ENCODE data around the gene MTHFD1L. TPM values are rescaled to one million over a fixed set of nuclear protein-coding genes. Genes with fewer than 3 reads are reported as not detected.

MTHFD1L gene
- total RNA-seq, 1 donor from 2014 or later, result 28.1 TPM

DNA sequence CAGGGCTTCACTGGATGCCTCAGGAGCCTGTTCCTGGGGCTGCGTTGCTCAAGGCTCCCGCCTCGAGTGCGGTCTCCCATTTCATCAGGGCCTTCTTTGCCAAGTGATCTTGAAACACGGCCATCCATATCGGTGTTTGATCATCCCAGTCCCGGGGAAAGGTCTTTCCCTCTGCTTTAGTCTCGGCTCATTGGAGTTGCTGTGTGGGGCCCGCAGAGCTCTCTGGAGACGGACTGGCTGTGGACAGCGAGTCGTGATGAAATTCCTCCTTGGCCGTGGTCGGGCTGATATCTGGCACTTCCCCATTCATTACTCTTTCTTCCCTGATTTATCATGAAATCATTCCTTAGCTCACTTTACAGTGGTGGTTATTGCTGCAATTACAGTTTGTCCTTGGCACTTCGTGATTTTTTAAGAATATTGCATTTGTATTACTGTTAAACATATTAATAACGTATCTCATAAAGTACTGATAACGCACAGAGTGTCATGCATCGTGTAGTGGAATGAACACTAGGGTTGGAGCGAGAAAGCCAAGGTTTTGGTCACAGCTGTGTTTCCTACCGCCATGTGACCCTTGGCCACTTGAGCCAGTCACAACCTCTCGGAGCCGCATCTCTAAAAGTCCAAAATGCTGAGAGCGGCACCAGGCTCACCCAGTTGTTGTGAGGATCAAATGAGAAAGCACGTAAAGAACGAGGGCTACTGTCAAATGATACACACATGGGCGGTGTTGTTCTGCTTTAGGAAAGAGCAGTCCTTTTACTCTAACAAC is 71.8 kb downstream of the MTHFD1L start:
- TF ChIP-seq, protein P1, sequence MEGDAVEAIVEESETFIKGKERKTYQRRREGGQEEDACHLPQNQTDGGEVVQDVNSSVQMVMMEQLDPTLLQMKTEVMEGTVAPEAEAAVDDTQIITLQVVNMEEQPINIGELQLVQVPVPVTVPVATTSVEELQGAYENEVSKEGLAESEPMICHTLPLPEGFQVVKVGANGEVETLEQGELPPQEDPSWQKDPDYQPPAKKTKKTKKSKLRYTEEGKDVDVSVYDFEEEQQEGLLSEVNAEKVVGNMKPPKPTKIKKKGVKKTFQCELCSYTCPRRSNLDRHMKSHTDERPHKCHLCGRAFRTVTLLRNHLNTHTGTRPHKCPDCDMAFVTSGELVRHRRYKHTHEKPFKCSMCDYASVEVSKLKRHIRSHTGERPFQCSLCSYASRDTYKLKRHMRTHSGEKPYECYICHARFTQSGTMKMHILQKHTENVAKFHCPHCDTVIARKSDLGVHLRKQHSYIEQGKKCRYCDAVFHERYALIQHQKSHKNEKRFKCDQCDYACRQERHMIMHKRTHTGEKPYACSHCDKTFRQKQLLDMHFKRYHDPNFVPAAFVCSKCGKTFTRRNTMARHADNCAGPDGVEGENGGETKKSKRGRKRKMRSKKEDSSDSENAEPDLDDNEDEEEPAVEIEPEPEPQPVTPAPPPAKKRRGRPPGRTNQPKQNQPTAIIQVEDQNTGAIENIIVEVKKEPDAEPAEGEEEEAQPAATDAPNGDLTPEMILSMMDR (conservative IDR thresholded peaks at IDR 0.05), result no peak
- Mint-ChIP-seq H3K27me3 (no peaks in the 10 kb centered on the region), H3K4me3 (no peak overlapping the region), H3K27ac (no peak overlapping the region), H3K36me3 (peaks cover 40% of the 10 kb centered on the region), H3K9me3 (no peaks in the 10 kb centered on the region), H3K4me1 (ENCODE audit: unreplicated experiment) (peaks cover 5% of the 10 kb centered on the region)
- no peak for DNase-seq (ENCODE audit: extremely low spot score, unreplicated experiment)

DNA sequence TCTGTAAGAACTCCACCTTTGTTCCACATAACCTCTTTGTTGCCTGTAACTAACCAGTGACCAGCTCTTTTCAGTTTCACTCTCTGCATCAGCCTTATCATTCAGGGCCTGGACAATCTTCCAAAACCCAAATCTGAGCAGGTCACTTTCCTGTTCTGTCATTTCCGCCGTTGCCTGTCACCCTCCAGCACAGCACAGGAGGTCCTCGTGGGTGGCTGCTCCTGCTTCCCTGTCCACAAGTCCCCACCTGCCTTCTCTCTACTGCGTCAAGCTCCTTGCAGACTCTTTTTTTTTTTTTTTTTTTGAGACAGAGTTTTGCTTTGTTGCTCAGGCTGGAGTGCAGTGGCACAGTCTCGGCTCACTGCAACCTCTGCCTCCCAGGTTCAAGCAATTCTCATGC is 73.9 kb downstream of the MTHFD1L start:
- DNase-seq (ENCODE audit: extremely low spot score, unreplicated experiment), result no peak
- TF ChIP-seq, protein P1 (conservative IDR thresholded peaks at IDR 0.05), result no peak
- peaks cover 33% of the 10 kb centered on the region for H3K36me3 Mint-ChIP-seq
- no peak overlapping the region for H3K4me3 Mint-ChIP-seq
- no peaks in the 10 kb centered on the region for H3K9me3 Mint-ChIP-seq
- H3K27ac Mint-ChIP-seq, result peak overlapping the region; percentile 34
- peaks cover 5% of the 10 kb centered on the region for H3K4me1 Mint-ChIP-seq (ENCODE audit: unreplicated experiment)
- H3K27me3 Mint-ChIP-seq, result no peaks in the 10 kb centered on the region

DNA sequence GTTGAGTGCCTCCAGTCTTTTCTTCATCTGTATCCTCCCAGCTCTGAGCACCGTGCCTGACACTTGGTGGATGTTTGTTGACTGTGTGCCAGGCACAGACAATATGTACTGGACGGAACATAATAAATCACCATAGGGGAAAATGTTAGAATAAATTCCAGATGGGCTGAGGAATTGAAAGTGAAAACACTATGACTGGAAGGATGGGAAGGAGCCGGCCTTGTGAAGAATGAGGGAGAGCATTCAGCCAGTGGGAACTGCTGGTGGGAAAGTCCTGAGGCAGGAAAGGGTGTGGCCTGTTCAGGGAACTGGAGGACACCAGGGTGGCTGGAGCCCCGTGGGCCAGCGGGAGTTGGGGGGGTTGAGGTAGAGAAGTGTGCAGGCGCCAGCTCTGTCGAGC is 75.4 kb downstream of the MTHFD1L start:
- peaks cover 5% of the 10 kb centered on the region for H3K4me1 Mint-ChIP-seq (ENCODE audit: unreplicated experiment)
- peaks cover 35% of the 10 kb centered on the region for H3K36me3 Mint-ChIP-seq
- no peaks in the 10 kb centered on the region for H3K9me3 Mint-ChIP-seq
- H3K27me3 Mint-ChIP-seq, result no peaks in the 10 kb centered on the region
- no peak for DNase-seq (ENCODE audit: extremely low spot score, unreplicated experiment)
- TF ChIP-seq, protein P1 (conservative IDR thresholded peaks at IDR 0.05), result no peak
- no peak overlapping the region for H3K27ac Mint-ChIP-seq
- H3K4me3 Mint-ChIP-seq, result no peak overlapping the region

DNA sequence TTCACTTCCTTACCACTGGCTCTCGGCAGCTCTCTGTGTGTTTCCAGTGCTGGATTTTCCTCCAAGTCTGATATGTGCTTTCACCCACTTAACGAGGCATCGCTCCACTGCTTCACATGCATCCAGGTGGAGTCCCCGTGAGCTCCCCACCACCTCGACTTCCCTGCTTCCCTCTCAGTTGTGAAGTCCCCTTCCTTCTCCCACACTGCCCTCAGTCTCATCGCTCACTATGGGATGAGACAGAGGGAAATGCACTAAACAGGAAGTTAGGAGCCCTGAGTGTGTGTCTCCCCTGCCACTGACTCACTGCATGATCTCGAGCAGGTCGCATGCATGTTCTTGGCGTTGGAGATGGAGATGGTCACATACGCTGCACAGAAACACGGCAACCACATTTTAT is 84.0 kb downstream of the MTHFD1L start:
- no peak overlapping the region for H3K4me3 Mint-ChIP-seq
- no peaks in the 10 kb centered on the region for H3K9me3 Mint-ChIP-seq
- no peaks in the 10 kb centered on the region for H3K27me3 Mint-ChIP-seq
- peaks cover 38% of the 10 kb centered on the region for H3K36me3 Mint-ChIP-seq
- H3K4me1 Mint-ChIP-seq (ENCODE audit: unreplicated experiment), result no peaks in the 10 kb centered on the region
- peak overlapping the region; percentile 14 for H3K27ac Mint-ChIP-seq
- no peak for DNase-seq (ENCODE audit: extremely low spot score, unreplicated experiment)
- TF ChIP-seq, protein P1 (conservative IDR thresholded peaks at IDR 0.05), result no peak

DNA sequence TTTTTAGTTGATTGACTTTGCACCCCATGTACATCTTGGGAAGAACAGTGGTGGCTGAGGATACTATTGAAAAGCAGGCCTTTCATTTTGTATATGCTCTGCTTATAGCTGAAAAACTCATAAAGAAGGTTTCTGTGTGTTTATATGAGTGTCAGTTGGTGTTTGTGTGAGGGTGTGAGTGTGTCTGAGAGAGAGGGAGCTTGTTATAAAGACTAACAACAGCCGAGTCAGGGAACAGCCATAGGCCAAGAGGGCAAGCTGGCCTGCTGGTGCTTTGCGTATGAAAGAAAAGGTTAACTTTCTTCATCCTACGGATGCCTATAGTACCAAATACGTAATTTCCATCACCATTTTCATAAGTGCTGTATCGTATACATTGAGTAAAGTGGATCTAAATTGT is 88.3 kb downstream of the MTHFD1L start:
- TF ChIP-seq, protein P1 (conservative IDR thresholded peaks at IDR 0.05), result no peak
- Mint-ChIP-seq H3K27ac (no peak overlapping the region), H3K27me3 (no peaks in the 10 kb centered on the region), H3K4me1 (ENCODE audit: unreplicated experiment) (no peaks in the 10 kb centered on the region), H3K9me3 (no peaks in the 10 kb centered on the region), H3K36me3 (peaks cover 38% of the 10 kb centered on the region), H3K4me3 (no peak overlapping the region)
- no peak for DNase-seq (ENCODE audit: extremely low spot score, unreplicated experiment)

All from type B pancreatic cell (in vitro differentiated cells).